Measurements from ENCODE around the gene SYP.

Gene SYP

DNA sequence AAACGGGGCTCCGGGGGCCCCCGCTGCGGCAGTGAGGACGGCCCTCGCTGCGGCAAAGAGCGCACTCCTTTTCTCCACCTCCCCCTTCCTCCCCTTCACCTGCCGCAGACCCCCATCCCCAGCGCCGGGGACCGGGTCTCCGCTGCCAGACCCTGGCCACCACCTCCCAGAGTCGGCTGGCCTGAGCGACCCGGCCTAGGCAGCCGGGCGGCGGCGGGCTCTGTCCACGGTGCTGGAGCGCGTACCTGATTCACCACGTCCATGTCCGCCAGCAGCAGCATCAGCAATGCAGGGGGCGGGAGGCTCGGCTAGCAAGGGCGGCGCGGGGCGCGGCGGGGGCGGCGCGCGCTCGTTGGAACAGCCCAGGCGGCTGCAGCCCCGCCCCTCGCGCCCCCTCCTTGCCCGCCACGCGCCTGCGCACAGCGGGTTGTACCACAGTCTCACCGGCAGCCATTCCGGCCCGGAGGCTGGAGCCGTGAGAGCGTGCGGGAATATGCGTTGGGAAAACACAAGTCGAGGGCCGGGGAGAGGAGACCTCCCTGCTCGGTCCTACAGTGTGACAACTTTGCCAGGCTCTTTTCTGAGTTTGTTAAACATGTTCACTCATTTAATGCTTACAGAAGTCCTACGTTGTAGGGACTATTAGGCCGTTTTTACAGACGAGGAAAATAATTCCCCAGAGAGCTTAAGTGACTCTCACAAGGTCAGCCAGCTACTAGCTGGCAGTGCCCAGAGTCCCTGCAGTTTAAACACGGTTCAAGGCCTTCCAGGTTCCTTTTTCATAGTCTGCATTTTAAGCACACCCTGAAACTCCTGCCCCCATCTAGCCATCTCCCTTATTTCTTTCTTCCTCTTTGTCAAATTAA lies at the start of gene SYP:
Gene SYP, minus strand, starts transcription at position 288 of the 866 bp plus-strand sequence. Its CDS starts 7 bp downstream, at position 281.
- DNase-seq (ENCODE audit: low read depth in 3 of 3), result peak; percentile 69 to 84 (median 71)

DNA sequence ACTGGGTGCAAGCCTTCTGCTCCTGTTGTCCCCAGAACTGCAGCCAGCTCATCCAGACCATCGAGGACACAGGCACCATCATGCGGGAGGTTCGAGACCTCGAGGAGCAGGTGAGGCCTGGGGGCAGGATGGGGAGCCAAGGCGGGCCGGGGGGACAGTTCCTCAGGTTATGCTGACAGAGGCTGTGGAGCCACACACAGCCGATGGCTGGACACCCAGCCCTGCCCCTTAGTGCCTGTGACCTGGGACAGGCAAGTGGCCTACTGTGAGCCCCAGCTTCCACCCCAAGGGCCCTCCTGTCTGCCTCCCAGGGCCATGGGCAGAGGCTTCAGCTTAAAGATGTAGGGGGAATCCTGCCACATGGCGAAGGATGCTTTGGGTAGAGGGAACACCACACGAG lies 49.6 kb upstream of the SYP start:
- no peak for DNase-seq (ENCODE audit: low read depth in 3 of 3)

DNA sequence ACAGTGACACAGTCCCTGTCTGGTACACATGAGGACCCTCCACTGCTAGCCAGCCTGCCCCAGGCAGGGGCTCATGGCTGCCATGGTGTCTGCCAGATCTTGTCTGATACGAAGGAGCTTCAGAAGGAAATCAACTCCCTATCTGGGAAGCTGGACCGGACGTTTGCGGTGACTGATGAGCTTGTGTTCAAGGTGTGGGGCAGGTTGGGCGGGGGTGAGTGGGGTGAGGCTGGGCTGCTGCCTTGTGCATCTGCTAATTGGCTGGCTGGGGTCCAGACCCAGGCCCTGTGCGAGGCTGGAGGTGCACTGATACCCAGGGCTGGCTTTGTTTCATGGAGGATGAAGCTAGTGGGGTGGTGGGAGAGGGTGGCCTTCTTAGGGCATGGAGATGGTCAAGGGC lies 49.1 kb upstream of the SYP start:
- DNase-seq (ENCODE audit: low read depth in 3 of 3), result no peak

DNA sequence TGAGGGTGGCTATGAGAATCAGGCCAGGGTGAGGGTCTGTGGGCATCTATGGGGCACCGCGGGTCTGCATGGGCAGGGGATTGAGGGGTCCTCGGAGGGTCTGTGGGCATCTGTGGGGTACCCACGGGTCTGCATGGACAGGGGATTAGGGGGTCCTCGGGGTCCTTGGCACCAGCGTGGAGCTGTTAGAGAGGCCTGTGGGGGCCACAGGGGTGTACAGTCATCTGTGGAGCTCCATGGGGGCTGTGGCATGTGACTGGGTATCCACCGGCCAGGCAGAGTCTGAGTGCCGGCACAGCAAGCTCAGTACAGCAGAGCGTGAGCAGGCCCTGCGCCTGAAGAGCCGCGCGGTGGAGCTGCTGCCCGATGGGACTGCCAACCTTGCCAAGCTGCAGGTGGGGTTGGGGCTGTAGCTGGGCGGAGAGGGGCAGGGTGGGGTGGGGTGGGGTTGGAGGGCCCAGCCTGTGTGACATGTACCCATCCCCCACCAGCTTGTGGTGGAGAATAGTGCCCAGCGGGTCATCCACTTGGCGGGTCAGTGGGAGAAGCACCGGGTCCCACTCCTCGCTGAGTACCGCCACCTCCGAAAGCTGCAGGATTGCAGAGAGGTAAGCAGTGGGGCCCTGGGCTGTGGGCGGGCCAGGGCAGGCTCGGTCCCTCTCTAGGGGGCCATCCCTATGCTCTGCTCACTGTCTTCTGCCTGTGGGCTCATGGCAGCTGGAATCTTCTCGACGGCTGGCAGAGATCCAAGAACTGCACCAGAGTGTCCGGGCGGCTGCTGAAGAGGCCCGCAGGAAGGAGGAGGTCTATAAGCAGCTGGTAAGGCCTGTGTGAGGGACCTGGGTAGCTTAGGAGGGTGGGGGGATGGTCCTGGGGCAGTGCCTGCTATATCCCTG lies 48.2 kb upstream of the SYP start:
- DNase-seq (ENCODE audit: low read depth in 3 of 3), result no peak

DNA sequence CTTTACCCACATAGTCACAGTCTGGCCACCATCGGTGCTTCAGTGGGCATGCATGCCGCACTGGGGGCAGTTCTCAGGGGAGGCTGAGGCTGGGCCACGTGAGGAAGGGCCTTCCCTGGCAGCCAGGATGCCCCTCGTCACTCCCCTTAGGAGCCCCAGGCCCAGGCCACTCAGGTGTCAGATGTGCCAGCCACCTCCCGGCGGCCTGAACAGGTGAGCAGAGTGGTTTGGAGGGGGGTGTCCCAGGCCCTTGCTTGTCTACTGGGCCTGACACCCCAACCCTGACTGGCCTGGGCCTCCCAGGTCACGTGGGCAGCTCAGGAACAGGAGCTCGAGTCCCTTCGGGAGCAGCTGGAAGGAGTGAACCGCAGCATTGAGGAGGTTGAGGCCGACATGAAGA lies 47.4 kb upstream of the SYP start:
- no peak for DNase-seq (ENCODE audit: low read depth in 3 of 3)

DNA sequence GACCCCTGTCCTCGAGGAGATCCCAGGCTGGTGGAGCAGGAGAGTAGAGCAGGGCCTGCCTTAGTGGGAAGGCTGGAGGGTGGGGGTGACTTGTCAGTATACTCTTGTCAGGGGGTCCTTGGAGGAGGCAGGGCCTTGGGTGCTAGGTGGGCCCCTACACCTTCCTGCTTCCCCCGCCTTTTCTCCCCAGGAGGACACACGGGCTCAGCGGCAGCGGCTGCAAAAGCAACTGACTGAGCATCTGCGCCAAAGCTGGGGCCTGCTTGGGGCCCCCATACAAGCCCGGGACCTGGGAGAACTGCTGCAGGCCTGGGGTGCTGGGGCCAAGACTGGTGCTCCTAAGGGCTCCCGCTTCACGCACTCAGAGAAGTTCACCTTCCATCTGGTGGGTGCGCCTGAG lies 46.5 kb upstream of the SYP start:
- DNase-seq (ENCODE audit: low read depth in 3 of 3), result no peak

DNA sequence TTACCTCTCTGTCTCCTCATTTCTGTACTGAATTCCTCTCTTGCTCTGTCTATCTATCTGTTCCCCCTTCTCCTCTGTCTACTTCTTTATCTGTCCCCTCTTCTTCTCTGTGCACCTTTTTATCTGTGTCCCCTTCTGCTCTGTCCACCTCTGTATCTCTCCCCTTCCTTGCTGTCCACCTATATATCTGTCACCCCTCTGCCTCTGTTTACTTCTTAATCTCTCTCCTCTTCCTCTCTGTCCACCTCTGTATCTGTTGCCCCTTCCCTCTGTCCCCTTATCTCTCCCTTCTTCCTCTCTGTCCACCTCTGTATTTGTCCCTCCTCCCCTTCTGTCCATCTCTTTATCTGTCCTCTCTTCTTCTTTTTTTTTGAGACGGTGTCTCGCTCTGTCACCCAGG lies 44.2 kb upstream of the SYP start:
- DNase-seq (ENCODE audit: low read depth in 3 of 3), result no peak

DNA sequence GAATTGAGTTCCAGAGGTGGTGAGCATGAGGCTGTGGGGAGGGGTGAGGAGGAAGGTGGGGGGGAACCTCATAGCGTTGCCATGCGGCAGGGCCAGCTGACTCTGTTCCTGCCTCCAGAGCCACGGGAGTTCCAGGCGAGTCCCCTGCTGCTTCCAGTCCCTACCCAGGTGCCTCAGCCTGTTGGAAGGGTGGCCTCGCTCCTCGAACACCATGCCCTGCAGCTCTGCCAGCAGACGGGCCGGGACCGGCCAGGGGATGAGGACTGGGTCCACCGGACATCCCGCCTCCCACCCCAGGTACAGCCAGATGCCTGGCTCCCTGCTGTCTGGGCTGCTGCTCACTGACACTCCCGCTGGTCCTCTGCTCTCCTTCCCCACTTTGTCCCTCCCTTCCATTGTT lies 43.2 kb upstream of the SYP start:
- no peak for DNase-seq (ENCODE audit: low read depth in 3 of 3)

DNA sequence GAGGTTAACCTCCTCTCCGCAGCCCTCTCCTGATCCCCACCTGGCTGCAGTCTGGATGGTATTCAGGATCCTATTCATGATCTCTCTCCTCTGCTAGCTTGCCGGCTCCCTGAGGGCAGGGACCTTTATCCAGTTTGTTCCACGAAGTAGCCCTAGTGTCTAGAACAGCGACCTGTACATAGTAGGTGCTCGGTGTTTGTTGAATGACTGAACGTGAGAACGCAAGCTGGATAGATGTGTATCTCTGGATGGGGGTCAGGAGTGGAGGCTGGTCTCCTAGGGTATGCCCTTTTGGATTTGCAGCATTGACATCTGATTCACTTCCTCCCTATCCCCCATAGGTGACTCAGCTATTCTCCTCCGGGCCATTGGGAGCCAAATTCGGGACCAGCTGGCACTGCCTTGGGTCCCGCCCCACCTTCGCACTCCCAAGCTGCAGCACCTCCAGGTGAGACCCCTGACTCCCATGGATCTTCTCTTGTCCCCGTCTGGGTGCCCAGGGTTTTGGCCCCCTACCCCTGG lies 42.6 kb upstream of the SYP start:
- DNase-seq (ENCODE audit: low read depth in 3 of 3), result no peak

DNA sequence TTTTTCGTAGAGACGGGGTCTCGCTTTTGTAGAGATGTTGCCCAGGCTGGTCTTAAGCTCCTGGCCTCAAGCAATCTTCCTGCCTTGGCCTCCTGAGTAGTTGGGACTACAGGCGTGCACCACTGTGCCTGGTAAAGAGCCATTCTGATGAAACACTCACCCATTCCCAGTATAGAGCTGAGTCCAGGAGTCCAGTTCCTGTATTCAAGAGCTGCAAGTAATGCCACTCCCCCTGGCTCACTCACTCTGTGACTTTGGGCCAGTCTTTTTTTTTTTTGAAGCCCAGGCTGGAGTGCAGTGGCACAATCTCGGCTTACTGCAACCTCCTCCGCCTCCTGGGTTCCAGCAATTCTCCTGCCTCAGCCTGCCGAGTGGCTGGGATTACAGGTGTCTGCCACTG lies 38.7 kb upstream of the SYP start:
- no peak for DNase-seq (ENCODE audit: low read depth in 3 of 3)

DNA sequence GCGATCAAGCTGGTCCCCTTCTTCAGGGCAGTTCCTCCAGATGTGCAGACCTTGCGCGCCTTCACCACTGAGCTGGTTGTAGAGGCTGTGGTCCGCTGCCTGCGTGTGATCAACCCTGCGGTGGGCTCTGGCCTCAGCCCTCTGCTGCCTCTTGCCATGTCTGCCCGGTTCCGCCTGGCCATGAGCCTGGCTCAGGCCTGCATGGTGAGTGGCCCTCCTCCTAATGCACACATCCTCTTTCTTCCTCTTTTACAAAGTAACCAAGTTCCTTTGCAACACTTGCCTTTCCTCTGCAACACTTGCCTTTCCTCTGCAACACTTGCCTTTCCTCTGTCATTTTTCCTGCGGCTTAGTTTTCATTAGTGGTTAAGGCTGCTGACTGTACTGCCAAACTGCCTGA lies 37.1 kb upstream of the SYP start:
- no peak for DNase-seq (ENCODE audit: low read depth in 3 of 3)

DNA sequence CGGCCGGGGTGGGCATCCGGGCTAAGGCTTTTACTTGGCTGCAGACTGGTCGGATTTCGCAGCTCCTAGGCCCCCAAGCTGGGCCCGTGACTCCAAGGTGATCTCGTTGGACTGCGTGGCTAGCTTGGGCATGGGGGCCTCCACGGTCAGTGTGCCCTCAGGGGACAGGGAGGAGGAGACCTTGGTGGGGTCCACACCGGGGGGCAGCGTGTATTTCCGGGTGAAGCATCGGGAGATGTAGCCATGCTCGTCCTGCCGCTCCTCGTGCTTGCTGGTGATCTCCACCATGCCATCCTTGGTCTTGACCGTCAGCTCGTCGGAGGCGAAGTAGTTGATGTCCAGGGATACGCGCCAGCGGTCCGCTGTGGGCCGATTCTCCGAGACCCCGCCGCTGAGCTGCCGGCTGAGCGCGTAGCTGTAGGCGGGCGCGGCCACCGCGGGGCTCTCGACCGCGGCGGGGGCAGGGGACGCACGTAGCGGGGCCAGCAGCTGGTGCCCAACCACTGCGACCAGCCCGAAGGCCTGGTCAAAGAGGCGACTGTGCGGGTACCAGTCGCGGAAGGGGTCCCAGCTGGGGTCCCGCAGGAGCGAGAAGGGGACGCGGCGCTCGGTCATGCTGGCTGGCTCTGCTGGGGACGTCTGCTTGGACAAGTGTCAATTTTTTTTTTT lies 34.0 kb upstream of the SYP start:
- no peak for DNase-seq (ENCODE audit: low read depth in 3 of 3)

DNA sequence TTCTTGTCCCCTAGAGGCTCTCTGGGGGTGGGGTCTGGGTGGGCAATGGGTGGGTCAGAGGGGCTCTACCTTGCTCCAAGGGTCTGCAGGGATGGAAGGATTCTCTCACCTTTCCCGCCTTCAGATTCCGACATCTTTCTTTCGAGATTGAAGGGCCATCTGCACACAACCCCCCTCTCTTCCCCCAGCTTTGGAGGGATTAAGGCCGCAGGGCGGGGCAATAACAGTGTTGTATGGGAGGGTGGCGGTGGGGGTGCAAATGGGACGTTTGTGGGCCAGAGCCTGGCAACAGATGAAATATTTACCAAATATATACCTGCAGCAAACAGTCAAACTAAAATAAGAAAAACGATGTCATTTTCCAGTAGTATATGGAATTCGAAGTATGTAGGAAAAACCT lies 33.2 kb upstream of the SYP start, which contains the start of gene CACNA1F:
Gene CACNA1F, minus strand, starts transcription at position 165 of the 400 bp plus-strand sequence. Its CDS starts 31 bp downstream, at position 134.
- no peak for DNase-seq (ENCODE audit: low read depth in 3 of 3)

DNA sequence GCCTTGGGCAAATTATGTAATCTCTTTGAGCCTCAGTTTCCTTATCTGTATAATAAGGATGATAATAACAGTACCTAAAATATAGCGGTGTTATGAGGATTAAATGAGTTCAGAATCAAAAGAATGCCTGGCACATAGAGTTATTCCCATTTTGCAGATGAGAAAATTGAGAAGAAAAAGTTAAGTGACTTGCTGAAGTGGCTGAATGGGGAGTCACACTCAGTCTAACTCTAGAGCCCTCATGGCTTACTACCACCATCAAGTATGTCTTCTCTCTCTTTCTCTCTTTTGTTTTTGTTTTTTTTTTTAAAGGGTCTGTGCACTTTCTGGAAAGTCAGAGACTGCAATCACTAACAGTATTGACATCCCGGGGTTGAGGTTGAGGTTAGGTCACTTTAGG lies 32.5 kb upstream of the SYP start:
- no peak for DNase-seq (ENCODE audit: low read depth in 3 of 3)

DNA sequence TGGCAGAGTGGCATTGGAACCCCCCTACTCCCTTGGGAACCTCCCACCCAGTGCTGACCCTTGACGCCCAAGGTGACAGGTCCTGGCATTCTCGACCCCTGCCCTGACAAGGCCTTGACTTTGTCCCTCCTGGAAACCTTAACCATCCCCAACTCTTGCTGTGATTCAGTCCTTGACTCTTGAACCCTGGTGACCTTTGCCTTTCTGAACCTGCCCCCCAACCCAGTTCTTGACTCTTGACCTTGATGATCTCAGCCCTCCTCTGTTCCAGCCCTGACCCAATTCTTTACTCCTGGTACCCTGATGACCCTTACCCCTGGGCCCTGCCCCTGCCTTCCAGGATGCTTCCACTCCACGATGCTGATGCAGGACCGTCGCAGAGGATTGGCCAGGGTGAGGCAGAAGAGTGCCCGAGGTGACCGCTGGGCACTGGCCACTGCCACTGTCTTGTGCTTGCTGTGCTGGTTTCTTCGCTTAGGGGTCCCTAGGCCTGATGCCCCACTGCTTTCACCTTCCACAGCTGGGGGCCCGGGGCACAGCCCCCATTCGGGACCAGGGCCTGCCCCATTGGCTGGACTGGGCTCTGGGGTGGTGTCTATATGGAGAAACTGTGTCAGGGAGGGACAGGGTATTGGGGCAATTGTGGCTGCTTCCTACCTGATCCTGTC lies 31.5 kb upstream of the SYP start:
- DNase-seq (ENCODE audit: low read depth in 3 of 3), result no peak

DNA sequence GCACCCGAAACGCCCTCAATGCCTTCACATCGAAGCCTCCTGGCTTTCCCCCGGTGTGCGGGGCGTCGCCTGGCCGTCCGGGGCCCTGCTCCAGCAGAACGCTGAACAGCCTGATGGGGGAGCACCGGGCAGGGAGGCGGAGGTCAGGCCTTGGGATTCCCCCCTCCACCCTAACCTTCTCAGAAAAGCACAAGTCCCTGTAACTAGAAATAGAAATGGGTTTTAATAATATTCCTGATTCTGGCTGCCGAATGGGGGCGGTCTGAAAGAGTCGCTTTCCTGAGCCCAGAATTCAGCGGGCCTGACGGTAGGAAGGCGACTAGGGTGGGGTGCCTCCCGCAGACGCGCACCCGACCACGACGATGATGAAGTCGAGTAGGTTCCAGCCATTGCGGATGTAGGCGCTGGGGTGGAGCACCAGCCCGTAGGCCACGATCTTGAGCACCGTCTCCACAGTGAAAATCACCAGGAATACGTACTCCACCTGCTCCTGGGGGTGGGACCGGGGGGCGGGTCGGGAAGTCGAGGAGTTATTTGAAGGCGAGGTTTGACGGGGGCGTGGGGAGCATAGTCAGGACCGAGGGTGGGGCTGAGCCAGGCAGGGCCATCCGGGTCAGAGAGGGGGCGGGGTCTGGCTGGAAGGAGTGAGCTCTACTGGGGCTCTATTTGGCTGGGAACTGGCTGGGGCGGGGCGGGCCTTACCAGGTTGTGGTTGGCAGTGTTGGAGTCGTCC lies 30.7 kb upstream of the SYP start:
- DNase-seq (ENCODE audit: low read depth in 3 of 3), result peak in 2 of 3 experiments; percentile 11 to 71

DNA sequence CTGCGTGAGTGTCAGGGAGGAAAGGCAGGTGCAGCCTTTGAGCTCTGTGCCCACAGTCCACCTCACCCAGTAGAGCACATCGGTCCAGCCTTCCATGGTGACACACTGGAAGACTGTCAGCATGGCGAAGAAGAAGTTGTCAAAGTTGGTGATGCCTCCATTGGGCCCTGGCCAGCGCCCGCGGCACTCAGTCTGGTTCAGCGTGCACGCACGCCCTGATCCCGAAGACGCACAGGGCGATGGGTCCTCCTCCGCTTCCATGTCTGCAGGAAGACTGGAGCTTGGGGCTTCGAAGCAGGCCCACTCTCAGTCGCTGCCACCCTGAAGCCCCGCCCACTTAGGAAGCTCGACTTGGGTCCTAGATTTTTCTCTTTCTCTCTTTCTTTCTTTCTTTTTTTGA lies 28.2 kb upstream of the SYP start:
- DNase-seq (ENCODE audit: low read depth in 3 of 3), result no peak

DNA sequence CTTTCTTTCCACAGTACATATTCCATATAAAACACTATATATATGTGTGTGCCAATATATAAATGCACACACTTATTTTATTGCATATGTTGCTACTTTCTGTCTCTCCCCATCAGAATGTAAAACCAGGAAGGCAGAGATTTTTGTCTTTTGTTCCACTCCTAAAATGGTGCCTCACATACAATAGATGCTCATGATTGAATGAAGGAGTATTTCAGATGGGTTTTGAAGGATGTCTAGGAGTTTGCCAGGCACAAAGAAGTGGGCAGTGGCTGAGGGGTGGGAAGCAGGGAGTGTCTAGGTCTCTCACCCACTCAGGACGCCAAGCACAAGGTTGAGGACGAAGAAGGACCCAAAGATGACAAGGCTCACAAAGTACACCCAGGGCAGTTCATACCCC lies 27.7 kb upstream of the SYP start:
- DNase-seq (ENCODE audit: low read depth in 3 of 3), result no peak

DNA sequence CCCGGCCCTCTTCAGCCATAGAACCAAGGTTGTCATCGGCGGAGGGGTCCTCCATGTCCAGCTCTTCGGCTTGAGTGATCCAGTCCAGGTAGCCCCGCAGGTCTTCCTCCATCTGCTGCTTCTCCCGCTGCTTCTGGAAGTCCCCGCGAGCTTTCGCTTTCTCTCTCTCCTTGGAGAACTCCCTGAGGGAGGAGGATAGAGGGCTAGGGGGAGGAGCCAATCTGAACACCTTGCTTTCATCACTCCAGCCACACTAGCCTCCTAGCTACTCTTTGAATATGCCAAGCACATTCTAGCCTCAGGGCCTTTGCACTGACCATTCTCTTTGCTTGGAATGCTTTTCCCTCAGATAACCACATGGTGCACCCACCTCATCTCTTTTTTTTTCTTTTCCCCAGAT lies 27.0 kb upstream of the SYP start:
- no peak for DNase-seq (ENCODE audit: low read depth in 3 of 3)

DNA sequence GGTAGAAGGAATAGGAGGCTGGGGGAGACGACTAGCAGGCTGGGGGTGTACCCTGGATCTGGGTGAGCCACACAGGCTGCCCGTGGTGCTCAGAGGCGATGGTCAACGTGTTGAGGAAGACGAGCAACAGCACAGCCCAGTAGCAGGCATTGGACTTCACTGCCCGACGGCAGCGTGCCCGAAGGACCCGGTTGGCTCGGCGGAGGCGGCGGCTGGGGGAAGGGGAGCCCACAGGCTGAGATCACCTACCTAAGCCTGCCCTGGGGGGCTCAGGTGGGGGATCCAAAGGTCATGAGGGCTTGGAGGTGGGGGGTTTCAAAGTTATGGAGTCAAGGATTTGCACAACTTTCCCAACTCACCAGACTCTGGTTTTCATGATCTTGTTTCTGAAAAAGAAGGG lies 25.9 kb upstream of the SYP start:
- DNase-seq (ENCODE audit: low read depth in 3 of 3), result no peak

DNA sequence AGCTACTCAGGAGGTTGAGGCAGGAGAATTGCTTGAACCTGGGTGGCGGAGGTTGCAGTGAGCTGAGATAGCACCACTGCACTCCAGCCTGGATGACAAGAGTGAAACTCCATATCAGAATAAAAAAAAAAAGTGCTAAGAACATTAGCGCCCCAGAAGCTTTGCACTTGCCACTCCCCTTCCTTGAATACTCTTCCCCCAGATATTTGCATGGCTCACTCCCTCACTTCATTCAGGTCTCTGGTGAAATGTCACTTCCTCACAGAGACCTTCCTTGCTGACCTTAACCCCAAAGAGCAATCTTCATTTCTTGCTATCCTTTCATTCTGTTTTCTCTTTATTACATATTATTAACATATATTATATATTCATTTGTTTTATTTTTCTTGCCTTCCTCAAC lies 21.9 kb upstream of the SYP start:
- no peak for DNase-seq (ENCODE audit: low read depth in 3 of 3)

All from stimulated activated CD4-positive, alpha-beta T cell treated with anti-CD3 and anti-CD28 coated beads, TNF-alpha, amount 100 ng/mL, for 24 hours (primary cell).